SU-DHL-6 (cell line): ENCODE results near the gene IGSF21.

ENCODE experiments used
- CTCF ChIP-seq: fragments of 200-600 bp; sonication (generic); IDR thresholded peaks from one replicate; pipeline ENCODE4 v1.5.1; 2017; ENCODE audit warnings: antibody characterized with exemption, mild to moderate bottlenecking, low read length, moderate library complexity; ENCODE audit not compliant: insufficient read depth, poor library complexity, severe bottlenecking
- EZH2phosphoT487 ChIP-seq: fragments of 200-600 bp; sonication (generic), shearing (Covaris generic); conservative IDR thresholded peaks from 2 replicates; pipeline ENCODE4 v1.6.1; 2018; ENCODE audit warnings: mild to moderate bottlenecking, antibody characterized with exemption, low read length, moderate library complexity, mixed read lengths

GRCh38 chr1:18157352-18157751 is 49.8 kb downstream of the IGSF21 start:
- TF ChIP-seq CTCF (no peak), EZH2phosphoT487 (no peak)
